NK-92 treated with Interleukin-12 subunit alpha and Interleukin-12 subunit beta, amount 100 ng/mL, for 24 hours (cell line): Measurements from ENCODE around the gene PPFIBP1.

Source experiments
- DNase-seq: peaks from one replicate; lab custom pipeline; 2025; lab: John Stamatoyannopoulos, UW

Gene PPFIBP1

GRCh38 chr12:27523642-27524493 lies at the start of gene PPFIBP1:
PPFIBP1 (plus strand) TSS chr12:27524206; CDS start chr12:27633397, 109,191 bp downstream.
- peak; percentile 87 for DNase-seq

GRCh38 chr12:27474344-27474743 lies 49.7 kb upstream of the PPFIBP1 start:
- no peak for DNase-seq

- DNase-seq, result no peak
These were observed 47.0 kb upstream of the PPFIBP1 start for GRCh38 chr12:27477049-27477448.

- no peak for DNase-seq
These were observed 45.1 kb upstream of the PPFIBP1 start for GRCh38 chr12:27478949-27479348.

- no peak for DNase-seq
These were observed 44.0 kb upstream of the PPFIBP1 start for GRCh38 chr12:27480016-27480415.

GRCh38 chr12:27486961-27487360 lies 37.0 kb upstream of the PPFIBP1 start:
- DNase-seq, result no peak

- no peak for DNase-seq
These were observed 35.5 kb upstream of the PPFIBP1 start for GRCh38 chr12:27488479-27488878.

GRCh38 chr12:27491226-27491625 lies 32.8 kb upstream of the PPFIBP1 start:
- DNase-seq, result no peak

GRCh38 chr12:27493260-27493940 lies 30.6 kb upstream of the PPFIBP1 start:
- no peak for DNase-seq

GRCh38 chr12:27497446-27497845 lies 26.6 kb upstream of the PPFIBP1 start:
- DNase-seq, result no peak

GRCh38 chr12:27498149-27498548 lies 25.9 kb upstream of the PPFIBP1 start:
- no peak for DNase-seq

- no peak for DNase-seq
These were observed 25.2 kb upstream of the PPFIBP1 start for GRCh38 chr12:27498761-27499160.

GRCh38 chr12:27499377-27499776 lies 24.6 kb upstream of the PPFIBP1 start:
- DNase-seq, result no peak

GRCh38 chr12:27500546-27500945 lies 23.5 kb upstream of the PPFIBP1 start:
- DNase-seq, result no peak

GRCh38 chr12:27502021-27502435 lies 22.0 kb upstream of the PPFIBP1 start:
- no peak for DNase-seq

- DNase-seq, result no peak
These were observed 19.5 kb upstream of the PPFIBP1 start for GRCh38 chr12:27504507-27504906.

GRCh38 chr12:27505109-27505508 lies 18.9 kb upstream of the PPFIBP1 start:
- no peak for DNase-seq

- no peak for DNase-seq
These were observed 18.2 kb upstream of the PPFIBP1 start for GRCh38 chr12:27505761-27506160.

- DNase-seq, result no peak
These were observed 17.3 kb upstream of the PPFIBP1 start for GRCh38 chr12:27506645-27507189.

GRCh38 chr12:27508736-27509431 lies 15.1 kb upstream of the PPFIBP1 start:
- DNase-seq, result no peak

GRCh38 chr12:27511031-27511722 lies 12.8 kb upstream of the PPFIBP1 start:
- DNase-seq, result no peak

GRCh38 chr12:27511723-27512045 lies 12.3 kb upstream of the PPFIBP1 start:
- no peak for DNase-seq
